ENCODE measurements around the gene APOO. TPM values are rescaled to one million over a fixed set of nuclear protein-coding genes. Genes with fewer than 3 reads are reported as not detected.

Gene APOO
- total RNA-seq, 1 experiment from 2014 or later = 28.0 TPM

DNA sequence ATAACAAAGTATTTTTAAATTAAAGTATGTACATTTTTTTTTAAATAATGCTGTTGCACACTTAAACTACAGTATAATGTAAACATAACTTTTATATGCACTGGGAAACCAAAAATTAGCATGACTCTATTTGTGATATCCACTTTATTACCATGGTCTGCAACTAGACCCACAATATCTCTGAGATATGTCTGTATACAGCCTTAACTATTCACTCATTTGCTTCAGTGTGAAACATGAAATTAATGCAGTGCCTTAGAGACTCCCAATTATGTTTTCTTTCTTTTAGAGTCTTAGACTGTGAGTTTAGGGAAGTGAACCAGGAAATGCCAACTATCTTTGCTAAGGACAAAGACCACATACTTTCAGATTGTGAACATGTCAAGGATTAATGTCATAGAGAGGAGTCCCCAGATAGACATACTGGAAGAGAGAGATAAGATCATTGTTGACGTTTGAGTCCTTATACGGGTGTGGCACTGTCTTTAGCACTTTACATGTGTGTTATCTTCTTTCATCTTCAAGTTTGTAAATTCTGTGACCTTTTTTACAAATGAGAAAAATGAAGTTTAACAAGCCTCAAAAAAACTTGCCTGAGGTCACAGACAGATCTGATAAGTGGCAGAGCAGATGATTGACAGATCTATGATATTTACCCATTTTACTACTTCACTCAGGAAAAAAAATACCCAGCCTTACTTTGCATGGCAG is 23.3 kb upstream of the APOO start:
- H3K36me3 ChIP-seq = no peaks in the 10 kb centered on the region

DNA sequence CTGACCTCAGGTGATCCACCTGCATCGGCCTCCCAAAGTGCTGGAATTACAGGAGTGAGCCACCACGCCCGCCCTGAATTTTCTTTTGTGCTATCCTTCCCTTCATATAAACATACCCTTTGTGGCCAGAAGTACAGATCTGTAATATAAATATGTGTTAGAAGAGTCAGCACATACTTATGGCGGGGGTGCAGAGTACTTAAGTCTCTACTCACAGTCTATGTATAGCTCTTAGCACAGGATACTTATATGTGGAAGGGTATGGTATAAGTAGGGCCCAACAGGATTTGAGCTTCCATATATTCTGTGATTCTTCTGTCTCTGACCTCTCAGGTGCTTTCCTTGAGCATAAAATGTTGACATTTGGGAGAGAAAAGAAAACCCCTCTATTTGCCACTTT is 18.3 kb upstream of the APOO start:
- no peaks in the 10 kb centered on the region for H3K9me3 ChIP-seq (replicated peaks)
- no peak overlapping the region for H3K4me3 ChIP-seq
- H3K27ac ChIP-seq = no peak overlapping the region
- no peaks in the 10 kb centered on the region for H3K36me3 ChIP-seq
- H3K4me1 ChIP-seq (replicated peaks) = no peaks in the 10 kb centered on the region
- no peak for DNase-seq (ENCODE audit: low read depth in 1 of 2, low spot score in 2 of 2)
- no peaks in the 10 kb centered on the region for H3K27me3 ChIP-seq (replicated peaks)

More for the DNA sequence above, 23.3 kb upstream of the APOO start:
- Histone ChIP-seq H3K9me3 (replicated peaks) (no peaks in the 10 kb centered on the region), H3K27ac (no peak overlapping the region), H3K4me1 (replicated peaks) (no peaks in the 10 kb centered on the region), H3K27me3 (replicated peaks) (no peaks in the 10 kb centered on the region), H3K4me3 (no peak overlapping the region)
- no peak for DNase-seq (ENCODE audit: low read depth in 1 of 2, low spot score in 2 of 2)

DNA sequence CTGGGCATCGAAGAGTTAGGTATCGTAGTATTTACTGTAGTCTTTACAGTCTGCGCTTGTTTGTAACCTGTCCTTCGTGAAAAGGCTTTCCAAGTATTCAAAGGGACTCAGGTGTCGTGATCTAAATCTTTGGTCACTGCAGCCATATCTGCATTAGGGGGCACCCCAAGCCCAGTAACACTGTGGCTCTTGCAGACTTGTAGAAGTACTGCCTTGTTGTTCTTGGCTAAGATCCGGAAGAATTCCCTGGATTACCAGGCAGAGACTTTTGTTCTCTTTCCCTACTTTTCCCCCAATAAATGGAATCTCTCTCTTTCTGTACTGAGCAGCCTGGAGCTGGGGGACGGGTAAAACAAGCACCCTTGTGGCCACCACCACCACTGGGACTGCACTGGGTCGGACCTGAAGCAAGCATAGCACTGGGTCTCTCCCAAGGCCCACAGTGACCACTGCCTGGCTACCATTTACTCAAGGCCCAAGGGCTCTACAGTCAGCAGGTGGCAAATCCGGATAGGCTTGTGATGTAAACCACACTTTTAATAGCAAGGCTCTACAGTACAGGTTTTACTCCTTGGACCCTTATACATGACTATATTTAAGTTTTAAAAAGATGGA is 12.1 kb upstream of the APOO start:
- DNase-seq (ENCODE audit: low read depth in 1 of 2, low spot score in 2 of 2) = no peak

DNA sequence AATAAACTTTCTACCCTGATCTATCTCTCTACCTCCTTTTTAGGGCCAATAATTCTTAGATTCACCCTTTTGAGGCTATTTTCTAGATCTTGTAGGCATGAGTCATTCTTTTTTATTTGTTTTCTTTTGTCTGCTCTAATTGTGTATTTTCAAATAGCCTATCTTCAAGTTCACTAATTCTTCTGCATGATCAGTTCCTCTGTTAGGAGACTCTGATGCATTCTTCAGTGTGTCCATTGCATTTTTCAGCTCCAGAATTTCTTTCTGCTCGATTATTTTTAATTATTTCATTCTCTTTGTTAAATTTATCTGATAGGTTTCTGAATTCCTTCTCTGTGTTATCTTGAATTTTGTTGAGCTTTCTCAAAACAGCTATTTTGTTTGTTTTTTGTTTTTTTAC is 11.4 kb upstream of the APOO start:
- Histone ChIP-seq H3K36me3 (no peaks in the 10 kb centered on the region), H3K27me3 (replicated peaks) (no peaks in the 10 kb centered on the region), H3K9me3 (replicated peaks) (no peaks in the 10 kb centered on the region), H3K27ac (no peak overlapping the region), H3K4me1 (replicated peaks) (no peaks in the 10 kb centered on the region), H3K4me3 (no peak overlapping the region)
- no peak for DNase-seq (ENCODE audit: low read depth in 1 of 2, low spot score in 2 of 2)

More for the DNA sequence above, 12.1 kb upstream of the APOO start:
- Histone ChIP-seq H3K4me1 (replicated peaks) (no peaks in the 10 kb centered on the region), H3K27me3 (replicated peaks) (no peaks in the 10 kb centered on the region), H3K36me3 (no peaks in the 10 kb centered on the region), H3K4me3 (no peak overlapping the region), H3K27ac (no peak overlapping the region), H3K9me3 (replicated peaks) (no peaks in the 10 kb centered on the region)

DNA sequence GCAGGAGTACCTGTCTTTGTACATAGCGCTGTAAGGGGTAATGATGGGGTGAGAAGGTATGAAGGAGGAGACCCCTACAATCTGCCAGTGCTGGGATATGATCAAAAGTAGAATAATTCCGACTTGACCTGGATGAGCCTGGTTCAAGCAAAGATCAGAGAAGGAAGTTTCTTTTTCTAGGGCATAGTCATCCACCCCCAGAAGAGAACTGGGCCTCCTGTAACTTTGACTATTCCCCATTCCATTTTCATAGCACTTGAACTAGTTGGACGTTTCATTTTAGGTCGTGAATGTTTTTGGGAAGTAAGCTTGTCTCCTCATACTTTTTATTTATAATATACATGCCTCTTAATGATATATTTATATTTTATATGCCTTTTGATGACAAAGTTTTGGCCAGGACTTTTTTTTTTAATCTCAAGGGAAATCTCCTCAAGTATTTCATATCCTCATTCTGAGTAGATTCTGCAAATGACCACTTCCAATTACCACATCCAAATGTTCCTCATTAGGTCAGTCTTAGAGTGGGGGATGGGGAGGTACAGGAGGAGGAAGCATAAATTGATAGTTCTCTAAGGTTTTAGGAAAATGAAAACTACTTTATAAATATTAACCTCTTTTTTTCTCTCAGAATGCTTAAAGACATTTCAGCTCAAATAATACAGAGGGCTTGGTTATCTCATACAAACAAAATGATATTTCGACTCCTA is 3.5 kb upstream of the APOO start:
- Histone ChIP-seq H3K4me3 (no peak overlapping the region), H3K4me1 (replicated peaks) (no peaks in the 10 kb centered on the region), H3K27ac (no peak overlapping the region), H3K36me3 (no peaks in the 10 kb centered on the region), H3K27me3 (replicated peaks) (no peaks in the 10 kb centered on the region), H3K9me3 (replicated peaks) (no peaks in the 10 kb centered on the region)
- DNase-seq (ENCODE audit: low read depth in 1 of 2, low spot score in 2 of 2) = no peak

DNA sequence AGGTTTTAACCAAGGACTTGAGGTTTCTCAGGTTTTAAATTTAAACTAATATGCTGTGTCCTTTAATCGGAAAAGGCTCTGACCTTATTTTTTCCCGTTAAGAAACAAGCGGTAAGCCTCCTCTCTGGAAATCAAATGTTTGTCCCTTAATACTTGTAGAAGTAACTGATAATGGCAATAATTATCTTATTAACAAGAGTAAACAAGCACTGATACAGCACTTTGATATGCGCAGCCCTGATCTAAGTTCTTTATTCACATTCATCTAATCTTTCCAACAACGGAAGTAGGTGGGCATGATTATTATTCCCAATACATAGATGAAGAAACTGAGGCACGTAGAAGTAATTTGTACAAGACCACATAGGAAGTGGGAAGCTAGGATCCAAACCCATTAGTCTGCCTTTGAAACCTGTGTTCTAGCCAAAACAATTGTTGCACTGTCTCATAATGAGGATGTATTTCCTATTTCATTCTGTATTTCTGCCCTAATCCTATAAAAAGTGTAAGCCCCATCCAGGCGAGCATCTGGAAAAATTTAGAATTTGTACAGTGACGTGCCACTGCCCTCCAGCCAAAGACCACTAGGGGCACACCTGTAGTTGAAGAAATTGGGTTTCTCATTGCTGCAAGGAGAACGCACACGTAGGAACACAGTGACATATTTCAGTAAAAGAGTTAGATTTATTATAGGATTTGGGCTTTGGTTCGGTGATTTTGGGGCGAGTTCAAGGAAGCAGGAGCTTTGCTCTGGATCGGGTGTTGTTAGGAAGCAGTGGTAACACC is 674 bp upstream of the APOO start:
- peak overlapping the region; percentile 53 for H3K27ac ChIP-seq
- no peaks in the 10 kb centered on the region for H3K36me3 ChIP-seq
- no peak for DNase-seq (ENCODE audit: low read depth in 1 of 2, low spot score in 2 of 2)
- peak overlapping the region; percentile 52 for H3K4me3 ChIP-seq
- H3K4me1 ChIP-seq (replicated peaks) = 0 out of 2 replicates have a peak, but pooled peaks cover 4% of the 10 kb centered on the region
- no peaks in the 10 kb centered on the region for H3K27me3 ChIP-seq (replicated peaks)
- no peaks in the 10 kb centered on the region for H3K9me3 ChIP-seq (replicated peaks)

DNA sequence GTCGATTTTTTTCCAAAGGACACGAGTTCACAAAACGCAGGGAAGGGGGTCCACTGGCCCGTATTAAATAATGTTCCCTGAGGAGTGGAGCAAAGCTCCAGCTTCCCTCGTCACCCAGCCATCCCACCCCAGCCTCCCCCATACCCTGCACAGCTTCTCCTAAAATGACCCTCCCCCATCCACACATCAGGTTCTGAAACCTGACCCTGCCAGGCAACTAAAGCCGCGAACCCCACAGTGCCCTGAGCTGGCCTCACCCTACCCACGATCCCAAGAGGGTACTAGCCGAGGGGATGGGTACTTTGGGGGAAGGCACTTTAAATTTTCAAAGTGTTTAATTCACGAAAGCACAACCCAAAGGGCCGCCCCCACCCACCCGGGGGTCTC is 634 bp downstream of the APOO start:
- Histone ChIP-seq H3K36me3 (no peaks in the 10 kb centered on the region), H3K4me3 (peak overlapping the region; percentile 52), H3K27me3 (replicated peaks) (no peaks in the 10 kb centered on the region), H3K9me3 (replicated peaks) (no peaks in the 10 kb centered on the region), H3K27ac (peak overlapping the region; percentile 52), H3K4me1 (replicated peaks) (peaks cover 6% of the 10 kb centered on the region)
- DNase-seq (ENCODE audit: low read depth in 1 of 2, low spot score in 2 of 2) = no peak

DNA sequence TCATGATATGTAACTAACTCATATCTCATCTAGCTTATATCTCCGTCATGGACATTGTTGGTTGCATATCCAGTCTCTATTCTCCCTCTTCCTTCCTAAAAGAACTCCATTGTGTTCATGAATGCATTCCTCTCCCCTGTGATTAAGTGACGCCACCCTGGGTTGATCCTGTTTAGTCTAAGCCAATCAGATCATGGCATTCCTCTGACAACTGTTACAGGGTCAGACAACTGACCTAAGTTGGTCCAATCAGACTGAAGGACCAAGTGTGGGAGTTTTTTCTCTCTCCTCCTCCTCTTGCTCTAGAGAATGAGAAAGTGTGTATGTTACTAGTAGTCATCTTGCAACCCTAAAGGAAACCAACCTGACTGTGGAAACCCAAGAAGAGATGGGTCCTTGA is 3.6 kb downstream of the APOO start:
- no peaks in the 10 kb centered on the region for H3K27me3 ChIP-seq (replicated peaks)
- no peak overlapping the region for H3K4me3 ChIP-seq
- peak in 1 of 2 experiments; percentile 11 for DNase-seq (ENCODE audit: low read depth in 1 of 2, low spot score in 2 of 2)
- H3K27ac ChIP-seq = no peak overlapping the region
- peaks cover 32% of the 10 kb centered on the region for H3K4me1 ChIP-seq (replicated peaks)
- no peaks in the 10 kb centered on the region for H3K9me3 ChIP-seq (replicated peaks)
- H3K36me3 ChIP-seq = no peaks in the 10 kb centered on the region

DNA sequence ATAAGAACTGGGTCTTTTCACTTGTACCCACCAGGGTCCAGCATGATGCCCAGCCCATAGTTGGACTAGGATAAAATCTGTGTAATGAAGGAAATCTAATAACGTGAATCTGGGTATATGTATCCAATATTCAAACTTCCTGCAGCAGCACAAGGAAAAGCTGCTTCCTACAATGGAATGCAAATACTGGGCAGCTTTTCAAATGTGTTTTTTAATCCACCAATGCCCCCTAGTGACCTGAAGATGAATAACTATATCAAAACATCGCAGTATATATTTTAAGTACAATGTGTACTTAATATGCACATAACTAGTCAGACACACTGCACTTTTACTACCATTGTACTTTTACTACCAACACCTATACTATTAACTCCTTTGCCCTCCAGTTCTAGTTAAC is 5.3 kb downstream of the APOO start:
- no peaks in the 10 kb centered on the region for H3K36me3 ChIP-seq
- peak overlapping the region; percentile 4; the same call in 1 of the 2 replicates for H3K27ac ChIP-seq
- no peaks in the 10 kb centered on the region for H3K9me3 ChIP-seq (replicated peaks)
- H3K27me3 ChIP-seq (replicated peaks) = no peaks in the 10 kb centered on the region
- no peak overlapping the region for H3K4me3 ChIP-seq
- DNase-seq (ENCODE audit: low read depth in 1 of 2, low spot score in 2 of 2) = peak in 1 of 2 experiments; percentile 44
- peaks cover 46% of the 10 kb centered on the region for H3K4me1 ChIP-seq (replicated peaks)

DNA sequence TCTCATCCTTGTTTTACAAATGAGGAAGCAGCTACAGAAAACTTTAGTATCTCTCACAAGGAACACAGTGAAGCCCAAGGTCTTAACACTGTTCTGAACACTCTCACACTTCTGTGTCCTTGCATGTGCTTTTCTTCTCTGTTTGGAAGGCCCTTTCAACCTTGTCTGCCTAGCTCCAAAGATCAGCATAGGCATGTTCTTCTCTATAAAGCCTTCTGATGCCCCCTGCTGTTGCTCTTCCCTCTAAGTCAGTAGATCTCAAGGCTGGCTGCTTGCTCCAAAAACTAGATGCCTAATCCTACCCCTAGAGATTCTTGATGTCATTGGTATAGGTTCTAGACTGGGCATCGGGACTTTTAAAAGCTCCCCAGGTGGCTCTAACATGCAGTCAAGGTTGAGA is 5.9 kb downstream of the APOO start:
- H3K27ac ChIP-seq = peak overlapping the region; percentile 74

DNA sequence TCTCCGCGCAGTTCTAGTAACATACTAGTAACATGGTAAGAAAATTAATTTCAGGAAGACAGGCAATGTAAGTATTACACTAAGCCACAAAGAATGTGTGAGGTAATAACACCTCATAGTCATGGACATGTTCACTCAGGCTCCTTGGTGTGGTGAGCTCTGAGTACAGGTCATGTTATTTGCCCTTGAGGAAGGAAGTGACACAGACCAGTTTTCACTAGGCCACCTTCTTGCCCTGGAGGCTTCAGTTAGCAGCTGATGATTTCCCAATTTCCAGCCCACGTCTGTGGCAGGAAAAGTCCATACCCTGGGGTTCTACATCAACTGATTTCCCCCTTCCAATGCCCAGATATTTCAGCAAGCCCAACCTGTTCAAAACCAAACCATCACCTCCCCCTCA is 6.7 kb downstream of the APOO start:
- H3K27me3 ChIP-seq (replicated peaks) = no peaks in the 10 kb centered on the region
- no peak overlapping the region for H3K4me3 ChIP-seq
- peak overlapping the region; percentile 74 for H3K27ac ChIP-seq
- no peaks in the 10 kb centered on the region for H3K36me3 ChIP-seq
- no peaks in the 10 kb centered on the region for H3K9me3 ChIP-seq (replicated peaks)
- peaks cover 52% of the 10 kb centered on the region for H3K4me1 ChIP-seq (replicated peaks)
- peak; percentile 29 to 44 for DNase-seq (ENCODE audit: low read depth in 1 of 2, low spot score in 2 of 2)

More for the DNA sequence above, 5.9 kb downstream of the APOO start:
- Histone ChIP-seq H3K4me3 (no peak overlapping the region), H3K9me3 (replicated peaks) (no peaks in the 10 kb centered on the region), H3K27me3 (replicated peaks) (no peaks in the 10 kb centered on the region), H3K4me1 (replicated peaks) (peaks cover 52% of the 10 kb centered on the region), H3K36me3 (no peaks in the 10 kb centered on the region)
- DNase-seq (ENCODE audit: low read depth in 1 of 2, low spot score in 2 of 2) = peak; percentile 53 to 65

DNA sequence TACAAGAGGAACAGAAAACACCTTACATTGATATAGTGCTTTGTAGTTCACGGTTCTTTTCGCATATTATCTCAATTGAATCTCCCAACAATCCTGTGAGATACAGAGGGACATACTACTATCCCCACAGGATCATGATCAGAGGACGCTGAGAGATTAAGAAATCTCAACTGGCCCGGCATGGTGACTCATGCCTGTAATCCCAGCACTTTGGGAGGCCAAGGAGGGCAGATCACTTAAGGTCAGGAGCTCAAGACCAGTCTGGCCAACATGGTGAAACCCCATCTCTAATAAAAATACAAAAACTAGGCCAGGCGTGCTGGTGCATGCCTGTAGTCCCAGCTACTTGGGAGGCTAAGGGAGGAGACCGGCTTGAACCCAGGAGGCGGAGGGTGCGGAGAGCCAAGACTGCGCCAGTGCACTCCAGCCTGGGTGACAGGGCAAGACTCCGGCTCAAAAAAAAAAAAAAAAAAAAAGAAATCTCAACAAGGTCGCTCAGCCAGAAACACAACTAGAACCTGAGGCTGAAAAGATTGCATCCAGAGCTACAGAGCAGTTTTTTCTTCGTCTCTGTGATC is 7.4 kb downstream of the APOO start:
- no peak overlapping the region for H3K4me3 ChIP-seq
- H3K27ac ChIP-seq = peak overlapping the region; percentile 74
- DNase-seq (ENCODE audit: low read depth in 1 of 2, low spot score in 2 of 2) = no peak

DNA sequence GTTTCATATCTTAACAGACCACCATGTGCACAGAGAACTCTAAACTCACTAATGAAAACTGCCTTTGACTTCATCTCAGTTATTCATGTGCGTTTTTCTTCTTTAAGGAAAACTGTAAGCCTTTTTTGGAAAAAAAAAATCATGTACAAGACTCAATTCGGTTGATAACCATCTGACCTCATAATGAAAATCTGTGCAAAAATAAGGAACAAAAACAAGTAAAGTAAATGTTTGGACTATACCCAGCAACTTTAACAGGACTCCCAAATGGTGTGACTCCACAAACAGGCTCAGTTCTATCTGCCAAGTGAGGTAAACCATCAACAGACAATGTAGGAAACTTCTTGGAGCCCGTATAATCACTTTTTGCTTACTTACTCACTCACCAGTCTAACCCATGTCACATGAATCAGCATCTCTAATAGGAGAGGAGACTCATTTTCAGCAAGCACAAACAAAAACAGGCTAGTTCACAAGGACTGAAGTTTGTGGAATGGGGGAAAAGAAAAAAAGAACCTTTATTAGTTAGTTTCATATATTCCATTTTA is 9.3 kb downstream of the APOO start:
- H3K36me3 ChIP-seq = no peaks in the 10 kb centered on the region
- H3K4me1 ChIP-seq (replicated peaks) = peaks cover 48% of the 10 kb centered on the region
- no peaks in the 10 kb centered on the region for H3K9me3 ChIP-seq (replicated peaks)
- no peaks in the 10 kb centered on the region for H3K27me3 ChIP-seq (replicated peaks)
- H3K27ac ChIP-seq = peak overlapping the region; percentile 41
- peak in 1 of 2 experiments; percentile 54 for DNase-seq (ENCODE audit: low read depth in 1 of 2, low spot score in 2 of 2)
- no peak overlapping the region for H3K4me3 ChIP-seq

More for the DNA sequence above, 7.4 kb downstream of the APOO start:
- Histone ChIP-seq H3K36me3 (no peaks in the 10 kb centered on the region), H3K27me3 (replicated peaks) (no peaks in the 10 kb centered on the region), H3K4me1 (replicated peaks) (peaks cover 52% of the 10 kb centered on the region), H3K9me3 (replicated peaks) (no peaks in the 10 kb centered on the region)

Measured in SJSA1 (cell line).